ENCODE results near the gene FYB2.
A peak's percentile ranks its signal among the peaks of the same experiment; 100 is the strongest.

FYB2 gene

DNA sequence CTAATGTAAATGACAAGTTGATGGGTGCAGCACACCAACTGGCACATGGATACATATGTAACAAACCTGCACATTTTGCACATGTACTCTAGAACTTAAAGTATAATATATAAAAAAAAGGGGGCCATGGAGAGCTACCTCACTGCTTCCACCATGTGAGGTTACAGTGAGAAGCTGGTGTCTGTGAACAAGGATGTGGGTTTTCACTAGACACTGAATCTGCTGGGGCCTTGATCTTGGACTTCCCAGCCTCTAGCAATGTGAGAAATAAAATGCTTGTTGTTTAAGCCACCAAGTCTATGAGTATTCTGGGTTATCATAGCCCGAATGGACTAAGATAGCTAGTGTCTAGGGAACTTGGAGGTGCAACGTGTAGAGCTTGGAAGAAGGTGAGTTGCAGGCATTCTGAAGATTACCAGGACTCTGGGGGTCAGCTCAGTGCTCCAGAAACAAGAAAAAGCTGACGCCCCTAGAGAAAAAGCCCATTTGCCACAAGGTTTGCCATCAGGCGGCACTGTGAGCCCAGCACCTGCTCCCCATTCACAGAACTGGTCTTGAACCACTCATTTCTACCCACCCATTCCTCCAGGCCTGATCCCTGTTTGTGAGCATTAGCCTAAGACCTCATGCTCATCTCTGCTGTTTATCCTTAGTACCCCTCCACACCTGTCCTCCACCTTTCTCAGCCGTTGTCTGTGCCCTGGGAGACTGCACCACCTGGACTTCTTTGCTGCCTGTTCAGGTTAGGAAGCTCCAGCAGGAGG, 15.1 kb upstream of the FYB2 start:
- no peak for DNase-seq

- DNase-seq = no peak
Observed at GRCh38 chr1:56833088-56833487, 13.9 kb upstream of the FYB2 start.

DNA sequence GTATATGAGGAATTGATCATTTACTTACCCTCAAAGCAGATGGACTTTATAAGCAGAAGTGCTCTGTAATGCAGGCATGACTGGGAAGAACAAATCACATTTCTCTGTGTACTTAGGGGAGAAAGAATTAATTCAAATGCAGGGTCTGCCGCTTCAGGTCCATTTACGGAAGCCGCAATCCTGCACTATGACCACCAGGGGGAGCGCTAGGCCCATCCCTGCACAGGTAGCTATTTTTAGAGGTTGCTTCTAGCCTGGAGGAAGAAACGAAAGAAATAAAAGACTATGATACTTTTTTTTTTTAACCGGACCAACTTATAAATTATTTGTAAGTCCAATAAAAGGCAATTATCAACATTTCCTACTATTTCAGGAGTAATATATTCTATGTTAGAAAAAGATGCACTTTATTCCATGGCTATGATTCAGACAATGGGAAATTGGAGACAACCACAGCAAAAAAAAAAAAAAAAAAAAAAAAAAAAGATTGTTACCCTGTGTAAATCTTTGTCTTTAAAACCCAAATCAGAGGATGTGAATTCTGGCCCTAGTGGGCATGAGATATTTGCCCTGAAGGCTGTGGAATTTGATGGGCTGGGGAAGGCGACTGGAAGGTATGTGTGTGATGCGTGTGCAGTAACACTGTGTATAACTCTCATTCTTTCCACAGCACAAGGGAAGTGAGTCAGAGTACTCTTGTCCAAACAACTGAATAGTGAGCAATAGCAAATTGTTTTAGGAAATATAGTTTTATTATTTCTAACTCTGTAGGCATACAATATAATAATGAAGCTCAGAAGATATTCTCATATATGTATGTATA, 12.9 kb upstream of the FYB2 start:
- DNase-seq = peak; percentile 87

GRCh38 chr1:56830052-56830451, 10.8 kb upstream of the FYB2 start:
- no peak for DNase-seq

- no peak for DNase-seq
Observed at GRCh38 chr1:56827711-56828110, 8.5 kb upstream of the FYB2 start.

DNA sequence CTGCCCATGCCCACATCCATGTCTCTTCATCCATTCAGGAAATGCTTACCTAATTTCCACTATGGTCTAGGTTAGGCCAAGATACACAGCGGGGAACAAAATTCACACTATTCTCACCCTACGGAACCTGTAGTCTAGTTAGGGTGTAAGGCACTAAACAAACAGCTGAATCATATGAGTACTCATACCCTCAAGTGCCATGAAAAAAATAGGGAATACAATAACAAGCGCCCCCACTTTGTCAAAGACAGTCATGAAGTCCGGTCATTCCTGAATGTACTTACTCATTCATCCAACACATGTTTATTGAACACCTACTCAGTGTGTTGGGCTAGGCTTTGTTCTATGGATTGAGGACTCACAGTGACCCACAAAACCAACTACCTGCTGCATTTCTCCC, 6.2 kb upstream of the FYB2 start:
- no peak for DNase-seq

- peak; percentile 61 for DNase-seq
Observed at GRCh38 chr1:56824938-56825337, 5.7 kb upstream of the FYB2 start.

GRCh38 chr1:56824271-56824670, 5.1 kb upstream of the FYB2 start:
- DNase-seq = no peak

GRCh38 chr1:56821462-56821797, 2.2 kb upstream of the FYB2 start:
- no peak for DNase-seq

DNA sequence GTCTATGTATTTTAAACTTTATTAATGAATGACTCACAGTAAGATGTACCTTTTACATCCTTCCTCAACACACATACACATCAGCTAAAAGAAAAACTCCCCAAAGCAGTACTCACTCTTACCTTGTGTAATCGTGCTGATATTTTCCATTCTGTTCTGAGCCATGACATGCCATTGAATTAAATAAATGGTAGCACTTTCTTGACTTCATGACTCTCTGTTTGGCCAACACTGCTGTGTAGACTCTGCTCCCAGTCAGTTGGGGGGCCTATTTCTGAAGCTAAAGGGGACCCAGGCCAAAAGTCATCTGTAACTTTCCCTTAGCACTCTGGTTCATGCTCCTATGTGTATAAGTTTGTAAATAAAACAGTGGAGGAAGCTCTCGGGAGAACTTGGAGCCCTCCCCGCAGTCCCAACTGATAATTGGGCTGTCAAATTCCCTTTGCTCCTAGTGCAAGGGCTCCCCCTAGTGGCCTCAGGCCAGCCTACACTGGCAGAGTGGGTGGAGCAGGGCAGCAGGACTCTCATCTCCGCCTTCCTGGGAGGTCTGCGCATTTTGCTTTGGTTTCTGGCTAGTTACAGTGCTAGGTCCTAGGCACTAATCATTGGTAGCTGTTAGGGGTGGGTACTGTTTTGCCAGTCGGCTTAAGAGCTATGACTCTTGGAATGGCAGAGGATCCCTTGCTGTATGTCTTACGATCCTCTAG, 1.7 kb upstream of the FYB2 start:
- DNase-seq = peak; percentile 80

GRCh38 chr1:56817716-56818463, 1.3 kb downstream of the FYB2 start:
- no peak for DNase-seq

GRCh38 chr1:56816909-56817308, 2.3 kb downstream of the FYB2 start:
- no peak for DNase-seq

DNA sequence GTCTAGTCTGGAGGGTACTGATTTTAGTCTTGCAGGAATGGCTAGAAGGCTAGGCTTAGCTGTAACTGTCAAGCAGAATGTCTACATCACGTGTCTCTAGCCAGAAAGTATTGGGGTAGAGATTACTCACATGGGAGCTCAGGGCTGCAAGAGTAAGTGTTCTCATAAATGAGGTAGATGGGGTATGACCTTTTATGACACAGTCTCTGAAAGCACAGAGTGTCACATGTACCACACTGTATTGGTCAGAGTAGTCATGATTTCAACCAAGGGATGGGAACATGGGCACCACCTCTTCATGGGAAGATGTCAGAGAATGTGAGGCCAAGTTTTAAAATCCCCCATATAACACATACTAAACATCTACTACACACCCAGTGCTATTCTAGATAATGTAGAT, 2.9 kb downstream of the FYB2 start:
- DNase-seq = no peak

DNA sequence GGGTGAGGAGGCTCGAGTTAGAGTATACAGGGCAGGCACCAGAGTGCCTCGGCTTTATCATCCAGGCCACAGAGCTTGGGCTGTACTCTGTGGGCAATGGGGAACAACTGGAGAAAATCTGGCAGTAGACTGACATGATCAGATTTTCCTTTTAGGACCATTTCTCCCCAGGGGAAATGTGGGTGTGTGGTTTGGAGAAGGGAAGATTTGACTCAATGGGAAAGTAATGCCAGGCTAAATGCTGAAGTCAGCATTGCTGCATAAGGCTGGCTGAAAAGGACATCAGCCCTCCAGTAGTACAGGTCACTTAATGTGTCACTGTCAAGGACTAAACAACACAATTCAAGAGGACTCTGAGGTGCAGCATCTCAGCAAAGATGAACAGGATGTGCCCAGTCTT, 5.0 kb downstream of the FYB2 start:
- DNase-seq = no peak

GRCh38 chr1:56811331-56811730, 7.9 kb downstream of the FYB2 start:
- peak; percentile 32 for DNase-seq

GRCh38 chr1:56808410-56808809, 10.8 kb downstream of the FYB2 start:
- no peak for DNase-seq

DNA sequence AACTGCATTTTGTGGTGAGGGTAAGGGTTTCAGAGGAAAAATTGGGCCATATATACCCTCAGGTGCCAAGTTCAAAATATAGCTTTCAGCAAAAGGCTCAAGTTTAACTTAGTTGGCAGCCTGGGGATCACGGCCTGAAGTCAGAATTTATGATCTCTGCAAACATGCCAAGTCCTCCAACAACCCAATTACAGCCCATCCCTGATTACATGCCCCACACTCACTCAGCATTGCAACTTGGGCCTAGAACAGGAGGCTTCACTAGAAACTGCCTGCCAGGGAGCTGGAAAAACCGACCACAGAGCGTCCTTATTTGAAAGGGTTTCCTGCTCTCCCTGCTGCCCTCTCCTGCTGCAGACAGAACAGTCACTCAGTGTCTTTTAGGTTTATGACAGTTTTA, 12.4 kb downstream of the FYB2 start:
- DNase-seq = no peak

DNA sequence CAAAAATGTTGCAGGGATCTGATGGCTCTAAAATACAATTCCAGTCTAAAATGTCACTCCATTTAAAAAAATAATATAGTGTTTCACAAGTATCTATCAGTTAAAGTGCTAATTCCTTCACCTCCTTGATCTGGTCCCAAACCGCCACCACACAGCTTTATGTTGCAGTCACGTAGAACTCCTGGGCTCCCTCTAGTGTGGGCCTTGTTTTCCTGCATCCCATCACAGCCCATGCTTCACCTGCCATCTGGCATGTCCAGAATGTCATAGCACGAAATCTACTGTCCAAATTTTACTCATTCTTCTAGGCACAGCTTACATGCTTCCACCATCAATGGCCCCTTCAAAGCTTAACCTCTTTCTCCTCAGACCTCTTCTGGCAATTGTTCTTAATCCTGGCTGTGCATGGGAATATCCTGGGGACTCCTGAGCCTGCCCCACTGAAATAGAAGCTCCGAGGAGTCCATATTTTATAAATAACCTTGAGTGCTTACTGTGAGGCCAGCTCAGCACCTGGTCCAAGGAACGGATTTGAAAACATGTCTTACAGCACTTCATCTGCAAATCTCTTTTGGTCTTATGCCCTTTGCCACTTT, 15.5 kb downstream of the FYB2 start:
- peak; percentile 72 for DNase-seq

DNA sequence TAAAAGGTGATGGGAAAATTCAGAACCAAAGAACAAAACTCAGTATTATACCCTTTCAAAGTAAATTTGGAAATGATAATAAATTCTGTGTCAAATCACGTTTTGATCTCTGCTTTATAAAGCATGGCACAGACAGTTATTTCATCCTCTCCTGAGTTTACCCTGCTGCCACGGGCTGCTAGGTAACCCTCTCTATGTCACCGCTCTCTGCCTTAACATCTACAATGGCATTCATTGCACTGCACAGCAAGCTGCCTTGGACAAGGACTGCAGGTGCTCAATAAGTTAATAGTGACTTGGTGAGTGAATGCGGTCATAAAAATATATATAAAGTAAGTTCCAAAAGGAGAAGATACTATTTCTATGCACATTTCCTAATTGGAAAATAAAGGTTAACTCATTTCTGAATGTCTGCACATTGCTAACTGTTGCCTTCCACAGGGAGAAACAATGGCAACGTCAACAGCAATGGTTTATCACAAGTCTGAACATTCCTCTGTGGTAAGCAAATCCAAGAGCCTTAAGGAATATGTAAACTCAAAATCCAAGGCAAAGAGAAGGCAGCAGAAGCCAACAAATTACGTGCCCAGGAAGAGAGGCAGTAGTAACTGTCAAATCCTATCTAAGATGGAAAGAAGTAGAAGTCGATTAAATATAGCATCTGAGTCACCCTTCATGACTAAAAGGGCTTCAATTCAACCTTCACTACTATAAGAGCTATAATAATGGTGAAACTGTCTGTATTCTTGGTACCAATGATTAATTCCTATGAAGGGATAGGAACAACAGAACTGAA, 19.4 kb downstream of the FYB2 start:
- no peak for DNase-seq

GRCh38 chr1:56798053-56798471, 21.1 kb downstream of the FYB2 start:
- DNase-seq = peak; percentile 59

- DNase-seq = no peak
Observed at GRCh38 chr1:56797065-56797685, 22.0 kb downstream of the FYB2 start.

Data from kidney glomerular epithelial cell (primary cell).